Eye (tissue), 1 donor: Measurements from ENCODE around the gene ATP1A1.
A peak's percentile ranks its signal among the peaks of the same experiment; 100 is the strongest.

ENCODE experiments used
- DNase-seq: peaks from one replicate; pipeline ENCODE4 v3.0.0-alpha.2; 2015

Gene ATP1A1

DNA sequence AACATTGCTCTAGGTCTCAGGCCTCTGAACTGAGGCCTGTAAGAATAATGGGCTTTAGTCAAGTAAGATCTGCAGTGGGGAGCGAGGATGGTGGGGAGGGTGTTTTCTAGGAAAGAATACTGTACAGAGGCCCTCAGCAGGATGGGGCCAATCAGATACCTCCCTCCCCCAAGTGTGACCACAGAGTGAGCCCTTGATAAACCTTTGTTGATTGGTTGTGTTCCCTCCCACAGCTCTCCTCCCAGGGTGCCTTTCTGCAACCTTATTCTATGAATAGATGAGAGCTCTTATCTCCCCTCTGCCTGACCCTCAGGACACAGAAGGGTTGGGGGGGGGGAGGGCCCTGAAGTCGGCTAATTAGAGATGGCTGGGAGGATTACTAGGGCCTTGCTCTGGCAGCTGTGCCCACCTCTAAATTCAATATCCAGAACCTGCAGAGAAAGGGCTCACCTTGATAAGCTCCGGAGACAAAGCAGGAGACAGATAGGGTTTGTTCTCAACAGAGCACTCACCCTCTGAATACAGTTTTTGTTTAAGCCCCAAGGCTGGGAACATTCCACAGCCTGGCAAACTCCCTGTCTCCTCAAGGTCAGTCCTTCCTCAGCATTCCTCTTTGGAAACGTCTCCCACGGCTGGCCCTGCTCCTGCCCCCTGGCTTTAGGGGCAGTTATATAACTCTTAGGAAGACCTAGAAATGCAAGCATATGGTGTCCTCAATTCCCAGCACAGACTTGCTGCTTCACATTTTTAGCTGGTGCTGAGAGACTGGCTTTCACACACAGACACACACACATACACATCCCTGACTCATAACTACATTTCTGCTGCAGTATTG lies 42.9 kb downstream of the ATP1A1 start:
- DNase-seq = peak; percentile 13

DNA sequence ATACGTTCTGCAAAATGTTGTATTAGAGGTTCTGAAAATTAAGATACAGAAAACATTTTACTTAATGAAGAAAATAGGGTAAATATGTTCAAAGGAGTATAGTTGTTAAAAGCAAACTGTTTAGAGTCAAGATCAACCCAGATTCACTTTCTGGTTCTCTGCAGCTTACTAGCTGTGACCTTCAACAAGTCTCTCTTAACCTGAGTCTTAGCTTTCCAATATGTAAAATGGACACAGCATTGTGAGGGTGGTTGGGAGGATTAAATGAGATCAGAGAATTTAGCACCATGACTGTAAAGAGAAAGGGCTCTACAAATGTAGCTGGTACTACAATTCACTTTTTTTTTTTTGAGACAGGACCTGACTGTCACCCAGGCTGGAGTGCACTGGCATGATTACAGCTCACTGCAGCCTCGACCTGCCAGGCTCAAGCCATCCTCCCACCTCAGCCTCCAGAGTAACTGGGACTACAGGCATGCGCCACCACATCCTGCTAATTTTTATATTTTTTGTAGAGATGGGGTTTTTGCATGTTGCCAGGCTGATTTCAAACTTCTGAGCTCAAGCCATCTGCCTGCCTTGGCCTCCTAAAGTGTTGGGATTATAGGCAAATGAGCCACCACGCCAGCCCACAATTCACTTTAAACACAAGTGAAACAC lies 43.9 kb downstream of the ATP1A1 start:
- no peak for DNase-seq

DNA sequence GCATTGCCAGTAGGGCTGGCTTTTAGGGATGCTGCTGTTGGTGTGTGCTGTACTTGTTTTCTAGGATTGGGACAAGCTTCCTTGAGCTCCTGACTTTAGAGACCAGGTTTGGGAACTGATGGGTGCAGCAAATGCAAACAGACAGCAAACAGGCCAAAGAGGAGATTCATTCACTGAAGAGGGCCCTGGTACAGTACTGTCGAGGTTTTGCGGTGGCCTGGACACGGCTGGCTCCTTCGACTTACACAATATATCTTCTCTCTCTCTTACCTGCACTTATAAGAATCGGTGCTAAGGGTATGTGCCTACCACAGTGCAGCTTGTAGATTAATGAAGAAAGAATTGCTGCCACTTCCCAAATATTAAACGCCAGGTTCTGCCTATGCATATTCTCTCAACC lies 44.6 kb downstream of the ATP1A1 start:
- DNase-seq = no peak

DNA sequence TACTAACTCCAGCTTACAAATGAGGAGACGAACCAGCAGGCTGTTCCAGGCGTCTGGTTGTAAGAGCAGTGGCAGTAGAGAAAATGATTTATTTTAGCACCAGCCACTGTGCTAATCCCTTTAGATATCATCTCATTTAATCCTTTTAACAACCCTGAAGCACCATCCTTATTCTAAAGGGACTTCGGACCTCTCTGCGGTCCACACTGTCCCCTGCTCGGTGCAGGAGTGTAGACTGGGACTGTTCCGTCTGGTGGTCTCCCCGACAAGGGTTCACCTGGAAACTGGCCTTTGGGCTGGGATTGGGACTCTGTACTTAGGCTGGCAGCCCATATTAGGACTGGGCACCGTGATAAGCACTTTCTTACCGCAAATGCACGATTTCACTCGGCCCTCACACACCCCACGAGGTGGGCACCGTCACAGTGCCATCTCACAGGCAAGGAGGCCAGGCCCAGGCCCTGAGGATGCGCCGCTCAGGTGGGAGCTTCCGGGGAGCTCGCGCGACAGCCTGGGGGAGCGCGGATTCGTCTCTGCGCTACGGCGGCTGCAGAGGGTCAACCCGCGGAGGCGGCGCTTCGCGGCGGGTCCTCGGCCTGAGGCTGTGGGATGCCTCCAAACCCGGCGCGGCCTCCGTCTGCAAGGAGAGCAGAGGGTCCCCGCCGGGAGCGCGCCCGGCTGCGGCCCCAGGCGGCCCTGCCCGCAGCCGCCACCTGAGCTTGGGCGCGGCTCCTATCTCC lies 45.2 kb downstream of the ATP1A1 start:
- peak; percentile 93 for DNase-seq

DNA sequence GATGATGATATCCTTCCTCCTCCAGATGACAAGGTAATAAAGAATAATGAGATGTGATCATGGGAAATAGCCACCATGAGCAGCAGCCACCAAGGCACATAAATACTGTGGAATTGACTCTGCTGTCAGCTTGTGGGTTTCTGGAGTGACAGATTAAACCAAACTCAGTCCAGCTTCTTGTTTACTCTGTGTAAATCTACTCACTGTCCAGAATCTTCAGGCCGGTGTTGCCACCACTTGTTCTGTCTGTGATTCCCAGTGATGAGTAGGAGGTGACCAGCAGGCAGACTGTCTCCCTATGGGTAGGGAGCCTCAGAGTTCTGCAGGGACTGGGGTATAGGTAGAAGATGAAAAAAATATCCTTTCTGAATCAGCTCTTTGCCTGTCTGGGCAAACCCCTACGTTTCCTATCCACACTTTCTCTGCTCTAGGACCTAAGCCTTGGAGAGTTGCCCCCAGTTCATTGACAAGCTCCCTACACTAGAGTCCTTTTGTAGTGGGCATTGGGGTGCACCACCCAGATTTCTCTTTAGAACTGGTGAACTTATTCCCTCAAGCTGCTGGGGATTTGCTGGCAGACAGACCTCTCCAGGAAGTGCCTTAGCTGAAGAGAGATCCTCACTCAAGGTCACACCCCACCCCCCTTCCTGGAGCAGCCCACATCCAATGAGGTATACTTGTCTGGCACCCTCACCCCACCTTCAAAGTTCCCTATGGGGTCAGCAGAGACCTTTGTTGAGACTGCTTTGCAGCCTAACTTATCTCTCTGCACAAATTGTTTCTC lies 47.6 kb downstream of the ATP1A1 start:
- DNase-seq = no peak

DNA sequence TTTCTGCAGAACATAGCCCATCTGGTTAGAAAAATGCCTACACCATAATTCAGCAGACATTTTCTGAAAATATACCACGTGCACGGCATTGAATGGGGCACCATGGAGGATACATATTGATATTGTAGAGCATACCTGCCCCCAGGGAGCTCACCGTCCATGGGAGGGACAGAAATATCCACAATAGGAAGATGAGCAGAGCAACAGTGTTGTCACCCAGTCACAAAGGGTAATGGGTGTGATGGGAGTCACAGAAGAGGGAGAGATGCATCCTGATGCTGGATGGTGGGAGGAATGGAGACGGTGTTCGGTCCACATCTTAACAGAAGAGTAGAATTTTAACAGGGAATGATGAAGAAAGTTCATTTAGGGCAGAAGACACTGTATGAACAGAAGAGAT lies 51.4 kb downstream of the ATP1A1 start:
- DNase-seq = no peak

DNA sequence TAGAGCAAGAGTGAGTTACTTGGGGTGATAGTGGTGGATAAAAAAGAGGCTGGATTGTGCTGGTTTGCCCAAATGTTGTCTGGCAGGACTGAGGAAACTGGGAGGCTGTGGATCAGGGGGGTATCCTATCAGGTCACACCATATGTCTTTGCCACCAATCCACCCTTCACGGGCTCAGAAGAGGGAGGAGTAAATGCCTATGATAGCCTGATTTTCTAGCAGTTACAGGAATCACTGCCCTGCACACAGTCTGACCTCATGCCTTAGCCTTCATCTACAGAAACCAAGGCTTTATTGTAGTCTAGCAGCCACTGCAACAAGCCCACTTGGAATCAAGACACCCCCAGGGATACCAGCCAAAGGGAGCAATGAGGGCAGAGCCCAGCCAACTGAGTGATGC lies 51.8 kb downstream of the ATP1A1 start:
- DNase-seq = no peak

DNA sequence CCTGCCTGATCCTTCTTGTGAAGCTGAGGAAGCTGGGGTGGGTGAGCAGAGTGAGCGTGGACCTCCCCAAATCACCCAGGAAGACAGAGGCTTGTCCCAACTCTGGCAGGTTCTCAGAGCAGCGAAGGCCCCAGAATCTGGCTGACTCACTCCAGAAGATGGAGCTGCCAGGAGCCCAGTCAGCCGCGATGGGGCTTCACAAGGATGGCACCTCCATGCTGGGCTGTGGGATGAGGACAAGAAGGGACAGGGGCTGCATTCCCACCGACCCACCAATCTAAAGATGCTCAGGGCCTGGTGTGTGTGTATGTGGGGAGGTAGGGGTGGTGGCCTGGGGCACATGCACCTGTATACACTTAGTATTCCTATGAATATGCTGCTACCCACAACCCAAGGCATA lies 52.9 kb downstream of the ATP1A1 start:
- no peak for DNase-seq

DNA sequence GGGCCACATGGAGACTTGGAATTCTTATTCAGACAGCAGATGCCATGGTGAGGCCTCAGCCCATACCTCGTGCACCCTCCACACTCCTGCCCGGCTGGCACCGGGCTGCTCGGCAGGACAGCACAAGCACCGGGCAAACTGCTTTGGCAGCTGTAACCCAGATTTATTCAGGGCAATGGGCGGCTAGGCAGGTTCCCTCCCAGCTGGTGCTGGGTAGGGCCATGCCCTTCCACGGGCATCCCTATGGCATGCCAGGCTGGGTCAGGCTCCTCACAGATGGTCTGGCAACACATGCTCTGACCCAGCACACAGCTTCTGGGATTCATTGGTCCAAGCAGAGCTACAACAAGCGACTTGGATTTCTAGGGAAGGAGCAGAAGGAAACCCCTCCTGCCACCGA lies 53.4 kb downstream of the ATP1A1 start:
- no peak for DNase-seq

DNA sequence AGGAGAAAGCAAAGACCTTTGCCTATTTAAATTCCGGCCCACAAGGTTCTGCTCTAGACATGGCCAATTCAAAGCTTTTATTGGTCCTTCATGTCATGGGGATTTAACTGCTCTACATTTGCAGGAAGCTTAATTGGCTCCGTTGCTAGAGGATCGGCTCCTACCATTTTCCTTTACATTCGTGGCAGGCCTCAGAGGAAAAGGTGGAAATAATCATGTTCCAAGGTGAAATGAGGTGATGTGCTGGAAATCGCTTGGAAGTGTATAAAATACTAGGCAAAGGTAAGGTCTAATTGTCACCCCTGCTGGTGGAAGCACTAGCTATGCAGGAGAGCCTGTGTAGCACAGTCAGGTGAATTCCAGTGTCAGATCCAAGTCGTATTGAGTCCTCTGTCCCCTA lies 55.5 kb downstream of the ATP1A1 start:
- no peak for DNase-seq

DNA sequence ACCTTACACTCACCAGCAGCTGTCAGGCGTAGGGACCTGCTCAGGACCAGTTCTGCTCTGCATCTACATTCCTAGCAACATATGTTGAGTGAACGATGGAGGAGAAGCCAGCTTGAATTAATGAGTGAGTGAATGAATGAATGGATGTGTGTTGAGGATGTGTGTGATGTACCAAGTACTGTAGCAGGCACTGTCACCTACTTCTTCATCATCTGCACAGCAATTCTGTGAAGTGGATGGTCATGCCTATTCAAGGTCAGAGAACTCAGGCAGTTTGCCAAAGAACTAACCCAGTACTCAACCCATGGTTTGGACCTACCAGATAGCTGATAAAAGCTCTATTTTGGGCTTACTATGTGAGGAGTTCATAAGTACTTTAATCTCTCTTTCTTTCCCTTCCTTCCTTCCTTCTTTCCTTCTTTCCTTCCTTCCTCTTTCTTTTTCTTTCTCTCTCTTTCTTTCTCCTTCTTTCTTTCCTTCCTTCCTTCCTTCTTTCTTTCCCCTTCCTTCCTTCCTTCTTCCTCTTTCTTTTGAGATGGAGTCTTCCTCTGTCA lies 56.9 kb downstream of the ATP1A1 start:
- DNase-seq = no peak

DNA sequence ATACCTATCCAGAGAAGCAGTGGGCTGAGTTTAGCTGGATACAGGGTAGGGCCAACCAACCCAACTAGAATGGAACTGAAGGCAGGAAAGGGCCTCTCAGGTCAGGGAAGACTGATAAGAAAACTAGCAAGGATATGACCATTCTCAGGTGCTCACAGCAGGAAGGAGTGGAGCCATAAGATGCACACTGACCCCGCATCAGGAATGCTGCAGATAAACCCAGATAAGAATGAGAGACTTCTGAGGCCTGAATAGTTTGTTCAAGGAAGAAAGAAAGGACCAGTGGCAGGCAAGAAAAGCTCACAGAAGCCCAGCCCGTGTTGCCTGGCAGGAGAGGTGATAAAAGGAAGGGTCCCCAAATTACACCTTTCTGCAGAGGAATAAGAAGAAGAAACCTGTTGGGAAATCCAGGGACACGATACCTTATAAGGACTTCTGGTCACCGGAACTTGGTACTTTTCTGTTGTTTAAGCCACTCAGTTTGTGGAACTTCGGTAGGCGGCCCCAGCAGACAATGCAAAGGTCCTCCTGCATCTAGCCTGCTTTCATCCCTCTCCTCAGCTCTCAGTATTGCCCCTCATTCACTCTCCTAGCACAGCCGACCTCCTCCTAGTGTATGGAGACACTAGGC lies 58.9 kb downstream of the ATP1A1 start:
- DNase-seq = no peak

DNA sequence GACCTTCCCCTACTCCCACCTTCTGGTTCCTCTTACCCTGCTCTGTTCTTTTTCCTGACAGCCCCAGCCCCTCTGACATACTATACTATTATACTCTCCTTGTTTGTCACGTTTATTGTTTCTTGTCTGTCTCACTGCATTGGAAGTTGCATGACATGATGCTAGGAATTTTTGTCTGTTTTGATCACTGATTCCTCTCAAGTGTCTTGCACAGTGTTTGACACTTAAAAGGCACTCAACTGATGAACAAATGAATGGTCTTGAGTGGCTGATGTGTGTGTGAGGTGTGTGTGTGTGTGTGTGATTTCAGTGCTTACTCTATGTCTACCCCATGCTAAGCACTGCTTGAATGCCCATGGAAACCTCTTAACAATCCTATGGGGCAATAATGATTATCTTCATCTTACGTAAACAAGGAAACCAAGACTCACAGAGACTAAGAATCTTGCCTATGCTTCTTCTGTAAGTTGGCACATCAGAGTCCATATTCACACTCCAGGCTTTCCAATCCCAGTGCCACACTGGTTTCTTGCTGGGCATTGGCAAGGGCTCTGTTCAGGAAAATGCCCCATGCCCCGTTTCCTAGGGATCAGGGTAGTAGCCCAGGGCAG lies 59.7 kb downstream of the ATP1A1 start:
- DNase-seq = no peak

DNA sequence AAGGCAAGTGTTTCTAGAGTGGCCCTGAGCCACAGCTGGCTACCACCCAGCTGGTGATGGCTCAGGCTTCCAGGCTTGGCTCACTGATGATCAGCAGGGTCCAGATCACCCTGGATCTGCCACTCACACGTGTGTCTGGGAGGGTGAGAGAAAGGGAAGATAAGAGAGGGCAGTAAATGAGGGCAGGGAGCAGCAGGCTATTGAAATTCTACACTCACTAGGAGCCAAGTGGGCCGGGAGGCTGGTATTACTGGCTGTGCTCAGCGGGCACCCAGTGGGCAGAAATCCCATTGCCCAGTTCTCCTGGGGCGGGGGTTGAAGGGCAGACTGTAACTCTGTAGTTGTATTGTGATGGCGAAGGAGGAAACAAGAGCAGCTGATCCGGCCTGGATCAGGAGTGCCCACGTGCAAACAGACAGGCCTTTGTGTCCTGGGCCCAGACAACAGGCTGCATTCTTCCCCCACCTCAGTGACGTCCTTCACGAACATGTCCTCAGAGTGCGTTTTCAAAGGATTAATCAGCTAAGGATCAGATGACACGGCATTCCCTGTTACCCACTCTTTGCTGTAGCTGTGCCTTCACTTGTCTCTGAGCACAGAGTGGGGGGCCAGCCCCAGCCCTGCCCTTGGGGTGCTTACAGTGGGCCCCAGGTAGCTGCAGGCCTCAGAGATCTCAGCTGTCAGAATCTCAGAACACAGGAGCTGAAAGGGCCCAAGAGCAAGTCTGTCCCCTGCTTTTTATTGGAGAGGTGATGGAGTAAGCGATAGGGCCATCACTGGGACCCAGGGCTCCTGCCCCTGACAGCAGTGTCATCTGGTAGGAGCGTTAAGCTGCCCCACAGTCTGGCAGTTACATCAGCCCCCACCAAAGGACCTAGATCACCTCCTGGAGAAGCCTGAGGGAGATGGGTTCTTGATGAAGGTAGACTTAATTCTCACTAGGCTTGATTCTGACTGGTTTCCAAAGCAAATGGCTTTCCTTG lies 60.5 kb downstream of the ATP1A1 start:
- no peak for DNase-seq

DNA sequence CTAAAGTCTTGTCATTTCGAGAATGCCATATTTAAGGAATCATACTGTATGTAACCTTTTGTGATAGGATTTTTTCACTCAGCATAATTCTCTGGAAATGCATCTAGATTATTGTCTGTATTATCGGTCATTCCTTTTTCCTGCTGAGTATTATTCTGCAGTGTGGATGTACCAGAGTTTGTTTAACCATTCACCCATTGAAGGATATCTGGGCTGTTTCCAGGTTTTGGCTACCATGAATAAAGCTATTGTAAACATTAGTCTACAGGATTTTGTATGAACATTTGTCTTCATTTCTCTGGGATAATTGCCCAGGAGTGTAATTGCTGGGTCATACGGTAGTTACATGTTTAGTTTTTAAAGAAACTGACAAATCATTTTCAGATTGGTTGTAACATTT lies 61.8 kb downstream of the ATP1A1 start:
- no peak for DNase-seq

DNA sequence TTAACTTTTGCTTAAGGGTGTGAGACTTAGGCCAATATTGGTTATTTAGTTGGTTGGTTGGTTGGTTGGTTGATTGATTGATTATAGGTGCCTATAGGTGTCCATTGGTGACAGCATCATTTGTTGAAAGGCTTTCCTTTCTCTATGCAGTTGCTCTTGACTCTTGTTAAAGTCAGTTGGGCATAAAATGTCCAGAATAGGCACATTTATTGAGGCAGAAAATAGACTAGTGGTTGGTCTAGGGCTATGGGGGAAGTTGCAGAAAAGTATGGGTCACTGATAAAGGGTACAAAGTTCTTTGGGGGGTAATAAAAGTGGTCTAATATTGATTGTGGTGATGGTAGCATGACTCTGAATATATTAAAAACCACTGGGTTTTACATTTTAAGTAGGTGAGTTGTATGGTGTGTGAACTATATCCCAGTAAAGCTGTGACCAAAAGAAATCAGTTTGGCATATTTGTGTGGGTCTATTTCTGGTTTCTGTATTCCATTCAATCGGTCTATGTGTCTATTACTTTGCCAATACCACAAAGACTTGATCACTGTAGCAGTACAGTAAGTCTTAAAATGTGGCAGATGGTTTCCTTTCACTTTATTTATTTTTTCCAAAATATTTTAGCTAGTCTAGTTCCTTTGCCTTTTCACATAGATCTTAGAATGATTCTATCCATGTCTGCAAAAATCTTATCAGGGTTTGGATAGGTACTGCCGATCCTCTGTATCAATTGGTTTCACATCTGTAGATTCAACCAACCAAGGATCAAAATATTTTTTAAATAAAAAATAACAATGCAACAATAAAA lies 63.0 kb downstream of the ATP1A1 start:
- no peak for DNase-seq

DNA sequence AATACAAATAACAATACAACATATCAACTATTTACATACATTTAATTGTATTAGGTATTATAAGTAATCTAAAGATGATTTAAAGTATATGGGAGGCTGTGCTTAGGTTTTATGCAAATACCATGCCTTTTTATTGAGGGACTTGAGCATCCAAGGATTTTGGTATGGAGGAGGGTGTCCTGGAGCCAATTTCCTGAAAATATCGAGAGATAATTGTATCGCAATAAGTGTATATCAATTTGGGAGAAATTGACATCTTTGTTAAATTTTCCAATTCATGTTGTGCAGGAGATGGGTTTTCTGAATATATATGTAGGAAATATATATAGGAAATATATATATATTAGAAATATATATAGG lies 63.5 kb downstream of the ATP1A1 start:
- no peak for DNase-seq

DNA sequence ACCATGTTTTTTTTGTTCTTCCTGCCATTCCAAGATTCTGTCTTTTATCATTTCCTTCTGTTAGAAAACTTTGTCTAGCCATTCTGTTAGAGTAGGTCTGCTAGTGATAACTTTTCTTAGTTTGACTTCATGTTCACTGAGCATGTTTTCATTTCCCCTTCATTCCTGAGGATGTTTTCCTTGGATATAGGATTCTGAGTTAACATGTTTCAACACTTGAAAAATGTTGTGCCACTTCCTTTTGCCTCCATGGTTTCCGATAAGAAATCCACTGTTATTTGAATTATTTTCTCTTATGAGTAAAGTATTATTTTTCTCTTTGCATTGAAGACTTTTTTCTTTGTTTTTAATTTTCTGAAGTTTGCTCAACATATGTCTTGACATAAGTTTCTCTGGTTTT lies 66.7 kb downstream of the ATP1A1 start:
- DNase-seq = no peak

DNA sequence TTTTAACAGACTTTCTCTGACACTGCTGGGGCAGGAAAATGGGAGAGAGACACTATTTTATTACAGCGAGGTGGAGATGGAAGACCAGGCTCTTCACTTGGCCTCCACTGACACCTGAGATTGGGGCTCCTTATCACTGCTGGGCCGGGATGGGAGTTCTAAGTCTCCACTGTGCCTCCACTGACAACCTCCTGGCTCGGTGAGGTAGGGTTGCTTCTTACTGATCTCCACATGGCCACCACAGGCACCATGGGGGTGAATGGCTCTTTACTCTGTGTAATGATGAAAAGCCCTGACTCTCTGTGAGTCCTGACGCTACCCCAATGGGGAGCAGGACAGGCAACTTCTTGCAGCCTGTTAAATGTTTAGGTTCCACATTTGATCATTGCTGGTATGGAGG lies 67.7 kb downstream of the ATP1A1 start:
- no peak for DNase-seq

DNA sequence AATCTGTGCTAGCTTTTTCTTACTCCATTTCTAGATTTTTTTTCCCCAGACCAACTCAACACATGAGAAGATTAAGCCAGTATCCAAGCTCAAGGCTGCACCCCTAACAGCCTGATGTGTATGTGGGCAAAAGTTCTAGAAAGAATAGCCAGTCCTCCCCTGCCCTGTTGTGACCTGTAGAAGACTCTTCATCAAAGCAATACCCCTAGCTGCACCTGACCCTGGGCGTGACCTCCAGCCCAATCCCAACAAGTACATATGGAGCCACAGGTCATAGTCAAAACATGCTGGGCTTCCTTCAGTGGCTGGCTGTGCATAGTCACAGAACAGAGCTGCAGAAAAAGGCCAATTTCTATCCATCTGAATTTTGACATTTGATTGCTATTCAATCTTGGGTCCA lies 72.5 kb downstream of the ATP1A1 start:
- no peak for DNase-seq
